Measurements from ENCODE around the gene KLHL3.

- TF ChIP-seq ZSCAN18 (CRISPR knock-in tag; IDR thresholded peaks at IDR 0.05) (no peak), MYBL2 (CRISPR knock-in tag; IDR thresholded peaks at IDR 0.05) (no peak), RELA (CRISPR knock-in tag; IDR thresholded peaks at IDR 0.05; ENCODE audit: borderline replicate concordance) (no peak)
Measured at GRCh38 chr5:137668637-137669036, 67.3 kb downstream of the KLHL3 start.
